HTR-8/SVneo (cell line): Measurements from ENCODE around the gene C15orf39.
"Not testable (repeated sequence)": the region's sequence is repeated elsewhere in the genome, so short reads cannot be mapped to it uniquely, and the experiment has no call there.

Experiments
- DNase-seq: peaks from one replicate; pipeline ENCODE4 v3.0.0; 2011; ENCODE audit warnings: low spot score, mixed read lengths; ENCODE audit not compliant: insufficient read length
- FAIRE-seq: peaks from 2 replicates; lab custom pipeline; 2011; peaks lifted over from hg19 to GRCh38; lab: Jason Lieb, UNC

The C15orf39 gene

GRCh38 chr15:75208501-75209288 lies 7.0 kb downstream of the C15orf39 start:
- FAIRE-seq (no peak), DNase-seq (no peak)

DNA sequence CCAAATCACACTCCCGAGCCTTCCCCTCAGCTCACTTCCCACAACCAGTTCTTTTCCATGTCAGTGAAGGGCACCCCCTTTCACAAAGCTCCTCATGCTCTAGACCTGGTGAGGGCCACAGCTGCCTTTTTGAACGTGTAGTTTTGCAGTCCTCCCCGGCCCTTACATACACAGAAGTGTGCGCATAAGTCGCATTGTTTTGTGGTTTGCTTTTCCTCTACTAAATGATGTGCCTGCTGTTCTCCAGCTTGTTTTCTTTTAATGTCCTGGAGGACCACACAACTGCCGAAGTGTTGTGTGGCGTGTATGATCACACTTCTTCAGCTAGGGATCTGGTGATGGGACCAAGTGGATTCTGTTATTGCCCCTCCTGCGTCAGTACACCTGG lies 7.6 kb downstream of the C15orf39 start:
- DNase-seq (no peak), FAIRE-seq (no peak)

DNA sequence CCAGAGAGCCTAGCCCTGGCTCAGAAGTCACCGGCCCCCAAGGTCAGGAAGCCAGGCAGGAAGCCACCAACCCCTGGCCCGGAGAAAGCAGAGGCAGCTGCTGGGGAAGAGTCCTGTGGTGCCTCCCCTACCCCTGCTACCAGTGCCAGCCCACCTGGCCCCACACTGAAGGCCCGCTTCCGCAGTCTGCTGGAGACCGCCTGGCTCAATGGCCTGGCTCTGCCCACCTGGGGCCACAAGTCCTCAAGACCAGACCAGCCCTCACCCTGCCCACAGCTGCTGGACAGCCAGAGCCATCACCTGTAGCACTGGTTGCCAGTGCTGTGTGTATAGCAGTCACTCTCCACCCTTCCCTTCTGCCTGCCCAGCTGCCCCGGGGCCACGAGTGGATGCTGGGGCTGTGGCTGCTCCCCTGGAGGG lies 9.1 kb downstream of the C15orf39 start:
- FAIRE-seq (no peak), DNase-seq (no peak)

GRCh38 chr15:75211436-75212199 lies 9.9 kb downstream of the C15orf39 start:
- FAIRE-seq, result no peak
- no peak for DNase-seq

DNA sequence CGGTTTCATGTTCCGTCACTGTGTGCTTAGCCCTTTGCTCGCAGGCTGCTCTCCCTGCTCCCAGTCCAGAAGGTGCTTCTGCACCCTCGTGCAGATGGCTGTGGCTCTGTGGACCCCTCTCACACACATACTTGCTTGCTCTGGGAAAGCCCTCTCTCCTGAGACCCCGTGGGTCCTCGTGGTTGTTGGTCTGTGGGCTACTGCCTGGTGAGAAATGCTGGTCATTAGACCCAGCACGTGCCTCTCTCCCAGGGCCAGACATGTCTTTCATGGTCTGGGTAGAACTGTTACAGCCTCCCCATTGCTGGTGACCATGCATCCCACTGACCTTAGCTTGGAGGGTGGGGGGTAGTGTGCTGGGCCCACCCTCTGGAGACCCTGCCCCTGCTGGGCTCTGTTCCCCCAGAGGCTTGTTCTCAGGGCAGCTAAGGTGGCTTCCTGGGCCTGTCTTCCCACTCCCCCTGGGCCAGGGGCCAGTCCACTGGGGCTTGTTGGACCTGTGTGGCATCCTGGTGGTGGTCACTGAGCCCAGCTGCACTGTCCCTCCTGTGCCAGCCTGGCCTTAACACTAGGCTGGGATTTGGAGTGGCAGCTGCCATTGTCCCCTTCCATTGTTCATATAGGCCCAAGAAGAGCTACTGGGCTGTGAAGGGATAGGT lies 10.6 kb downstream of the C15orf39 start:
- FAIRE-seq, result no peak
- no peak for DNase-seq

DNA sequence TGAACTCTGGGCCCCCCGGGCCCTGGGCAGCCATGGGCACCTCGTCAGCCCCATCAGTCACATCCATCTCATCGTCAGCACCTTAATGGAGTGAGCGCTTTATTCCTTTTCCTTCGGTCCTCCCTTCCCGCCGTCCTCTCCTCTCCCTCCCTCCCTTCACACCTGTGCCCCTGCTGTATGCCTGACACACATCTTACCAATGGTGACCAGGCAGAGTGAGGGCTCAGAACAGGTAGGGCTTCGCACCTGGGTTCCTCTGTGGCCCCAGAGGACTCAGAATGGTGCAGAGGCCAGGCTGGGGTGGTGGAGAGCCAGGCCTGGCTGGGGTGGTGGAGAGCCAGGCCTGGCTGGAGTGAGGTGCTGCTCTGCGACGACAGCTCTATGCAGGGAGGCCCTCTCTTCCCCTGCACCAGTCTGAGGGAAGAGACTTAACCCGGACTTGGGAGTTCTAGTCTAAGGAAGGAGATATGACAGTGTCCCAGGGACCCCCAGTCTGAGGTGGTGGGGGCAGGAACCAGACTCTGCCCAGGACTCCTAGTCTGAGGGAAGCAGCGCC lies 11.6 kb downstream of the C15orf39 start:
- no peak for FAIRE-seq
- no peak for DNase-seq

GRCh38 chr15:75213768-75214221 lies 12.1 kb downstream of the C15orf39 start:
- DNase-seq (no peak), FAIRE-seq (no peak)

DNA sequence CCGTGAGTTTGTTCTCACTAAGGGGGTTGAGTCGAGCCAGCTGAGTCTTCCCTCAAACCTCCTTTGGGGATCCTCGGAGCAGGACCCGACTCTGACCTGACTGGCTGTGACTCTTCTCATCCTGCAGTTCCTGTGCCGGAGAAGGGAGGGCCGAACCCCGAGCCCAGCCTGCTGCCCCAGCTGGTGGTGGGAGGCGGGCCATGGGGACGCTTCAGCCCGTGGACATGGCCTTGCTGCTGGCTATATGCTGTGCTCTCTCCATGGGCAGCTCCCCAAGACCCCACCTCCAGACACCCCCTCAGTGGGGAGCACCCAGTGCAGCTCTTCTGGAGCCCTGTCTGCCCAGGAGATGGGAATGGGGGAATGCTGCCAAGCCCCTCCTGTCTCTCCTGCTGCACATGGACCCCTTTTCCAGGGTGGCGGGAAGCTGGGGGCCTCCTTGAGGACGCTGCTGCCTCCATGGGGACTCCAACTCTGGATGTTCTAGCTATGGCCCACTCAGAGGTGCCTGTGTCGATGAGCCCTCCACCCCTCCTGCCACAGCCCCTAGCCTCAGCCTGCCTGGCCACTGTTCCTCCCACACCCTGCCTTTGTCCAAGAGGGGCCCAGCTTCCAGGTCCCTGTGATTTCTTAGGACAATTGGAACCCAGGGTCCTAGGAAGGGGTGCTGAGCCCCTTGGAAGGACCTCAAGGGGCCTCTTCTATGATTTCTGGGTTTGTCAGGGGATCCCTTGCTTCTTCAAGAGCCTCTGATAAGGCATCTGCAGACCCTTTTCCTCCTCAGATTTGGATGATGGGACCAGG lies 12.8 kb downstream of the C15orf39 start:
- DNase-seq (no peak), FAIRE-seq (no peak)

- DNase-seq (no peak), FAIRE-seq (no peak)
Observed at GRCh38 chr15:75215107-75216004, 13.7 kb downstream of the C15orf39 start.

DNA sequence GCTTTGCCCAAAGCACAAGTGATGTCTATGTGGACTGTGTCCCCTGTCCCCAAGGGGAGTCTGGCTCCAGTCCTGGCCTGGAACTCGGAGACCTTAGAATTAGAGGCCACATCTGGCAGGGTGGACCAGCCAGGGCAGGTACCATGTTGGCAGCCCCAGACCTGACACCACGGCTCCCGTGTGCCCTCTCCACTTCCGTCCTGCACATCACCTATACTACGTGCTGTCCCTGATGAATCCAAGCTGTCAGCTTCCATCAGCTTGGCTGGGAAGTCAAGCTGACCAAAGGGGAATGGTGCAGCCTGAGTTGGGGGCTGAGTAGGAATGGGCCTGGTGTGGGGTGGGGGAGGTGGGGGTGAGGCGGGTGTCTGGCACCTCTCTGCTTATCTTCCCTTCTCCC lies 15.3 kb downstream of the C15orf39 start:
- DNase-seq (no peak), FAIRE-seq (no peak)

DNA sequence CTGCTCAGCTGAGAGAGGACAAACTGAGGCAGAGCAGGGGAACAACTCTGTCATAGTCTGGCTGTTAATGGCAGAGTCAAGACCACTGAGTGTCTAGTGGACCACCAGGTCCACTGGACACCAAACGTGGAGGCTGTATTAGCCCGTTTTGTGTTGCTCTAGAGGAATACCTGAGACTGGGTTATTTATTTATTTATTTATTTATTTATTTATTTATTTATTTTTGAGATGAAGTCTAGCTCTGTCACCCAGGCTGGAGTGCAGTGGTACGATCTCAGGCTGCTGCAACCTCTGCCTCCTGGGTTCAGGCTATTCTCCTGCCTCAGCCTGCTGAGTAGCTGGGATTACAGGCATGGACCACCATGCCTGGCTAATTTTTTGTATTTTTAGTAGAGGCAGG lies 15.9 kb downstream of the C15orf39 start:
- not testable (repeated sequence) for DNase-seq, FAIRE-seq

- FAIRE-seq, result not testable (repeated sequence)
Observed at GRCh38 chr15:75219507-75219929, 17.8 kb downstream of the C15orf39 start.

GRCh38 chr15:75223688-75224087 lies 22.0 kb downstream of the C15orf39 start:
- FAIRE-seq (no peak), DNase-seq (no peak)

More at GRCh38 chr15:75219507-75219929, 17.8 kb downstream of the C15orf39 start:
- DNase-seq, result not testable (repeated sequence)

DNA sequence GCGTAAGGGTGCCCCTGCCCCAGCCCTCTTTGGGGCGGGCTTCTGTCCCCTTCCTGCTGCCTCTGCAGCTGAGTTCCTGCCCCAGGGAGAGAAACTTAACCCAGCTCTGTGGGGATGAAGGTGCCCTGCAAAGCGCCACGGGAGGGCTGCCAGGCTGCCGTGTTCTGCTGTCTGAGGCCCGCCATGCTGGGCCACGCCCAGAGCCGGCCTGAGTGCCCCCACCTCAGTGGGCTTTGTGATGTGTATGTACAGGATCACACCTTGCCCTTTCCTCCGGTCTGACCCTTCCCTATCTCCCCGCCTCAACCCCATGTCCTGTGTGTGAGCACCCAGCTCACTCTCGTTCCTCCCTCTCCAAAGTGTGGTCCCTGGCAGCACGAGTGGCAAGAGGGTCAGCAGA lies 22.6 kb downstream of the C15orf39 start:
- no peak for FAIRE-seq
- no peak for DNase-seq

GRCh38 chr15:75225102-75225836 lies 23.6 kb downstream of the C15orf39 start:
- DNase-seq, FAIRE-seq: not testable (repeated sequence)

DNA sequence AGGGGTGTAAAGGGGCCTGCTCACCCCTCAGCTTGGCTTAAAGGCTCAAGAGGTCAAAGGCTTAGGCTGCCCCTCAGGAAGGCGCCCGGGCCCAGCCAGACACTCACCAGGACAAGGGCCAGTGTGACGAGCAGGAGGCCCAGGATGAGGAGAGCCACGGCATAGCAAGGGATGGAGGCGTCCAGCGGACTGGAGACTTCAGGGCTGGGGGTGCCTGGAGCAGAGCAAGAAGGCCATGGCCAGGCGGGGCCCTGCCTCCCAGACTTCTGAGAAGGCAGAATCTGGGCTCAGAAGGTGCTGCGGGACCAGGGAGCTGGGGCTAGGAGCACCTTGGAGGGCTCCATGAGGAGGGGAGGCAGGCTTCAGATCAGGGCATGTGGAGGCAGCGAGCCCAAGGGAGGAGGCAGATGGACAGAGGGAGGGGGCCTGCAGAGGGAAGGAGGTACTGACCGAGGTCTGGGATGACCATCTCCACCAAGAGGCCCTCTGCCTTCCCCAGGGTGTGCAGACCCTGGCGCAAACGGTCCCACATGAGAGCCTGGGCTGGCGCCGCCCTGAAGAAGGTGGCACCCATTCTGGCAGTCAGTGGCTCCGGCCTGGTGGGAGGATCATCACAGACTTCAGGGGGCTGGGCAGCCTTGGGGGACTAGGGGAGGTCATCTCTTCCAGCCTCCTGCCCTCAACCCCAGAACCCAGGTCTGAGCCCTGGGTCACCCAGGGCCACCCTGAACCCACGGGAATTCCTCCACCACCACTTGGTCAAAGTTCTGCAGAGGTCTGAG lies 24.5 kb downstream of the C15orf39 start:
- DNase-seq, result no peak
- FAIRE-seq, result no peak

GRCh38 chr15:75227112-75227511 lies 25.4 kb downstream of the C15orf39 start:
- FAIRE-seq, DNase-seq: not testable (repeated sequence)
